ENCODE results near the gene PCBP3.
A peak's percentile ranks its signal among the peaks of the same experiment; 100 is the strongest.
"Not testable (repeated sequence)": the region's sequence is repeated elsewhere in the genome, so short reads cannot be mapped to it uniquely, and the experiment has no call there.

PCBP3 gene

GRCh38 chr21:45670731-45671130, 27.2 kb downstream of the PCBP3 start:
- peaks cover 16 to 19% of the 10 kb centered on the region in 2 donors for H3K9me3 Mint-ChIP-seq
- no peak for DNase-seq
- H3K27me3 Mint-ChIP-seq = no peaks in the 10 kb centered on the region
- no peak for ATAC-seq
- no peaks in the 10 kb centered on the region for H3K4me1 Mint-ChIP-seq
- no peak overlapping the region for H3K4me3 Mint-ChIP-seq
- peak overlapping the region in 1 of 2 donors; percentile 29 for H3K27ac Mint-ChIP-seq

GRCh38 chr21:45678790-45679189, 35.3 kb downstream of the PCBP3 start:
- not testable (repeated sequence) for H3K9me3 Mint-ChIP-seq, H3K27me3 Mint-ChIP-seq, H3K27ac Mint-ChIP-seq, H3K4me1 Mint-ChIP-seq, DNase-seq, H3K4me3 Mint-ChIP-seq, ATAC-seq

- no peak for ATAC-seq
- Mint-ChIP-seq H3K4me1 (no peaks in the 10 kb centered on the region), H3K9me3 (peaks cover 0 to under 1% of the 10 kb centered on the region in 2 donors), H3K27ac (no peak overlapping the region), H3K27me3 (no peaks in the 10 kb centered on the region), H3K4me3 (no peak overlapping the region)
- no peak for DNase-seq
Observed at GRCh38 chr21:45680215-45680614, 36.7 kb downstream of the PCBP3 start.

- Mint-ChIP-seq H3K4me3 (no peak overlapping the region), H3K27ac (no peak overlapping the region), H3K4me1 (peaks cover 18% of the 10 kb centered on the region), H3K9me3 (peaks cover 7 to 13% of the 10 kb centered on the region in 2 donors), H3K27me3 (no peaks in the 10 kb centered on the region)
- no peak for ATAC-seq
- DNase-seq = no peak
Observed at GRCh38 chr21:45695086-45695485, 51.6 kb downstream of the PCBP3 start.

GRCh38 chr21:45698493-45699184, 55.1 kb downstream of the PCBP3 start:
- Mint-ChIP-seq H3K4me3 (no peak overlapping the region), H3K4me1 (peaks cover 18% of the 10 kb centered on the region), H3K27ac (no peak overlapping the region), H3K9me3 (peaks cover 7 to 13% of the 10 kb centered on the region in 2 donors), H3K27me3 (no peaks in the 10 kb centered on the region)
- DNase-seq = no peak
- peak; percentile 54 for ATAC-seq

GRCh38 chr21:45699251-45699942, 55.9 kb downstream of the PCBP3 start:
- Mint-ChIP-seq H3K27me3 (peaks cover 5% of the 10 kb centered on the region), H3K9me3 (peaks cover 7 to 13% of the 10 kb centered on the region in 2 donors), H3K4me3 (no peak overlapping the region), H3K4me1 (peaks cover 18% of the 10 kb centered on the region), H3K27ac (peak overlapping the region in 1 of 2 donors; percentile 58)
- peak; percentile 83 for ATAC-seq
- no peak for DNase-seq

- H3K27ac Mint-ChIP-seq = no peak overlapping the region
- DNase-seq (no peak), ATAC-seq (no peak)
- H3K9me3 Mint-ChIP-seq = peaks cover 7 to 13% of the 10 kb centered on the region in 2 donors
- peaks cover 18% of the 10 kb centered on the region for H3K4me1 Mint-ChIP-seq
- no peak overlapping the region for H3K4me3 Mint-ChIP-seq
- H3K27me3 Mint-ChIP-seq = peaks cover 6% of the 10 kb centered on the region
Observed at GRCh38 chr21:45699966-45700365, 56.4 kb downstream of the PCBP3 start.

- DNase-seq (no peak), ATAC-seq (no peak)
- no peak overlapping the region for H3K4me3 Mint-ChIP-seq
- peaks cover 7 to 13% of the 10 kb centered on the region in 2 donors for H3K9me3 Mint-ChIP-seq
- H3K4me1 Mint-ChIP-seq = peaks cover 18% of the 10 kb centered on the region
- H3K27me3 Mint-ChIP-seq = peaks cover 6% of the 10 kb centered on the region
- H3K27ac Mint-ChIP-seq = peak overlapping the region in 1 of 2 donors; percentile 89
Observed at GRCh38 chr21:45700461-45700860, 56.9 kb downstream of the PCBP3 start.

GRCh38 chr21:45704311-45705108, 61.0 kb downstream of the PCBP3 start:
- DNase-seq (no peak), ATAC-seq (no peak)
- H3K4me3 Mint-ChIP-seq = no peak overlapping the region
- H3K27me3 Mint-ChIP-seq = peaks cover 6% of the 10 kb centered on the region
- peak overlapping the region in 1 of 2 donors; percentile 4 for H3K27ac Mint-ChIP-seq
- H3K9me3 Mint-ChIP-seq = peaks cover 3% of the 10 kb centered on the region in 2 donors
- peaks cover 6% of the 10 kb centered on the region for H3K4me1 Mint-ChIP-seq

- H3K4me3 Mint-ChIP-seq = no peak overlapping the region
- DNase-seq = no peak
- ATAC-seq = no peak
Observed at GRCh38 chr21:45706299-45706698, 62.8 kb downstream of the PCBP3 start.

GRCh38 chr21:45709173-45709572, 65.6 kb downstream of the PCBP3 start:
- ATAC-seq = no peak
- H3K27ac Mint-ChIP-seq = no peak overlapping the region
- H3K4me1 Mint-ChIP-seq = peaks cover 6% of the 10 kb centered on the region
- peaks cover 0 to 12% of the 10 kb centered on the region in 2 donors for H3K9me3 Mint-ChIP-seq
- no peak for DNase-seq
- peaks cover 4% of the 10 kb centered on the region for H3K27me3 Mint-ChIP-seq
- no peak overlapping the region for H3K4me3 Mint-ChIP-seq

More at GRCh38 chr21:45706299-45706698, 62.8 kb downstream of the PCBP3 start:
- Mint-ChIP-seq H3K9me3 (peaks cover 0 to 5% of the 10 kb centered on the region in 2 donors), H3K27me3 (peaks cover 6% of the 10 kb centered on the region), H3K27ac (no peak overlapping the region), H3K4me1 (peaks cover 6% of the 10 kb centered on the region)

- H3K9me3 Mint-ChIP-seq = peaks cover 0 to 12% of the 10 kb centered on the region in 2 donors
- DNase-seq = no peak
- H3K27me3 Mint-ChIP-seq = no peaks in the 10 kb centered on the region
- peak overlapping the region in 1 of 2 donors; percentile 69 for H3K27ac Mint-ChIP-seq
- no peak for ATAC-seq
- H3K4me3 Mint-ChIP-seq = no peak overlapping the region
- H3K4me1 Mint-ChIP-seq = peaks cover 6% of the 10 kb centered on the region
Observed at GRCh38 chr21:45709696-45710268, 66.3 kb downstream of the PCBP3 start.

- H3K9me3 Mint-ChIP-seq = peaks cover 0 to 12% of the 10 kb centered on the region in 2 donors
- H3K27me3 Mint-ChIP-seq, DNase-seq, H3K4me1 Mint-ChIP-seq, H3K4me3 Mint-ChIP-seq, H3K27ac Mint-ChIP-seq, ATAC-seq: not testable (repeated sequence)
Observed at GRCh38 chr21:45710306-45710705, 66.8 kb downstream of the PCBP3 start.

- Mint-ChIP-seq H3K27me3 (peaks cover 3% of the 10 kb centered on the region), H3K4me1 (peaks cover 11% of the 10 kb centered on the region), H3K9me3 (peaks cover 0 to 12% of the 10 kb centered on the region in 2 donors), H3K4me3 (no peak overlapping the region), H3K27ac (no peak overlapping the region)
- DNase-seq (no peak), ATAC-seq (no peak)
Observed at GRCh38 chr21:45713613-45714012, 70.1 kb downstream of the PCBP3 start.

- no peak for ATAC-seq
- peaks cover 7% of the 10 kb centered on the region for H3K27me3 Mint-ChIP-seq
- no peak overlapping the region for H3K4me3 Mint-ChIP-seq
- H3K4me1 Mint-ChIP-seq = peaks cover 4% of the 10 kb centered on the region
- H3K9me3 Mint-ChIP-seq = peaks cover 0 to 11% of the 10 kb centered on the region in 2 donors
- no peak overlapping the region for H3K27ac Mint-ChIP-seq
- no peak for DNase-seq
Observed at GRCh38 chr21:45715441-45715840, 71.9 kb downstream of the PCBP3 start.

Measured in stimulated activated naive CD8-positive, alpha-beta T cell treated with anti-CD3 and anti-CD28 coated beads, Interleukin-15, amount 100 ng/mL, for 72 hours (primary cell).